ENCODE data around the gene CDKN1C. TPM values are rescaled to one million over a fixed set of nuclear protein-coding genes. Genes with fewer than 3 reads are reported as not detected.

The CDKN1C gene
- polyA plus RNA-seq, 1 of the 3 experiments (the other 2 are of a cell fraction) = 1.6 TPM

DNA sequence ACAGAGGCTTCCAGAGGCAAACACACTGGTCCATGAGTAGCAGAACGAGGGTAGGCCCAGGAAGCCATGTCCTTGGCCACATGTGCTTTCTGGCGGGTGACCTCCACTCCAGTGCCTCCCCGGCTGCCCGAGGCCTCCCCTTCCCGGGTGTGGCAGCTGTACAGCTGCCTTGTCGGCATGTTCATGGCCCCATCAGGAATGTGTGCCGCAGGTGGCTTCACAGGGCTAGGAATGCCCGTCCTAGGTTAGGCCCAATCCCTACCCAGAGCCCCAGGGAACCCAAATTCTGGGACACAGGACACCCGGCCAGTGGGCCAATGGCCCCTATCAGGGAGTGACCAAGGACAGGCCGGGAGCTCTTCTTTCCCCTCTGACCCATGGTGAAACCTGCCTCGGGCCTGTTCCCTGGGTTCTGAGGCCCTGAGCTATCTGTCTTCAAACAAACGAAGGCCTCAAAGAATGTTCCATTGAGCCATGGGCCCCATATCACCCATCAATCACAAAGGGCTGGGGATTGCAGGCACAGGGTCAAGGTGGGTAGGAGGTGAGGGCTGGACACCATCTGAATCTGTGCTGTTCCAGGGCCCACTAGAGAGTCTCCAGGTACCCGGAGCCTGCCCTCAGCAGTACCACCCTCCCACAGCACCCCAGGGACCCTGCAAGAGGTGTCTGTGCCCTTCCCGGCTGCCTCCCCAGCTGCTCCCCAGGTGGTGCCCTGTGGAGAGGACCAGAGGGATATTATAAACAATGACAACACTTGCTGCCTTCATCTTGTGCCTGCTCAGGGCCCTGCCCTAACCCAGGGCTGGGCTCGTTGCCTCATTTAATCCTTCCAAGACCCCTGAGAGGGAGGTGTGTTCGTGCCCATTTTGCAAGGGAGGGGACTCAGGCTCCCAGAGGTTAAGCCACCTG lies 4.0 kb upstream of the CDKN1C start:
- TF ChIP-seq, protein P1, sequence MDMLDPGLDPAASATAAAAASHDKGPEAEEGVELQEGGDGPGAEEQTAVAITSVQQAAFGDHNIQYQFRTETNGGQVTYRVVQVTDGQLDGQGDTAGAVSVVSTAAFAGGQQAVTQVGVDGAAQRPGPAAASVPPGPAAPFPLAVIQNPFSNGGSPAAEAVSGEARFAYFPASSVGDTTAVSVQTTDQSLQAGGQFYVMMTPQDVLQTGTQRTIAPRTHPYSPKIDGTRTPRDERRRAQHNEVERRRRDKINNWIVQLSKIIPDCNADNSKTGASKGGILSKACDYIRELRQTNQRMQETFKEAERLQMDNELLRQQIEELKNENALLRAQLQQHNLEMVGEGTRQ (IDR thresholded peaks at IDR 0.05; ENCODE audit: borderline replicate concordance, low read depth, low read length) = no peak
- TF ChIP-seq JUND (IDR thresholded peaks at IDR 0.05) = no peak
- H3K9me3 ChIP-seq = no peaks in the 10 kb centered on the region
- no peaks in the 10 kb centered on the region for H3K27me3 ChIP-seq (ENCODE audit: insufficient read depth)
- peaks cover 7% of the 10 kb centered on the region for H3F3A ChIP-seq (replicated peaks; ENCODE audit: insufficient read depth)
- peaks cover 3 to 25% of the 10 kb centered on the region in 2 experiments; a peak in 1 of 4 replicates for H3K4me1 ChIP-seq (ENCODE audit: control insufficient read depth in 1 of 2, insufficient read depth in 2 of 2, low read depth in 1 of 2, low read length in 1 of 2)
- 82% methylated on average over 9 of the region's 16 CpGs for WGBS (ENCODE audit: low lambda C conversion rate)
- H3K79me2 ChIP-seq (ENCODE audit: insufficient read depth) = no peaks in the 10 kb centered on the region
- H3K27ac ChIP-seq (ENCODE audit: low read depth in 2 of 2, low read length in 1 of 2) = no peak overlapping the region
- no peak overlapping the region for H3K9ac ChIP-seq
- H3K36me3 ChIP-seq (replicated peaks in 1 of 2; ENCODE audit: control insufficient read depth in 1 of 2, insufficient read depth in 2 of 2, low read length in 1 of 2) = no peaks in the 10 kb centered on the region
- DNase-seq = no peak
- no peaks in the 10 kb centered on the region for H3K9me2 ChIP-seq
- H4K20me1 ChIP-seq (ENCODE audit: insufficient read depth) = no peaks in the 10 kb centered on the region
- ChIA-PET CTCF (interaction anchor here (0.6 to 16.8 kb wide), 29 partner anchors 9 to 505 kb away, joined by 3 to 1016 read pairs (median 4); partner anchors contain the start of genes PHLDA2 and TSSC4), POLR2A (interaction anchor here (2.4 kb wide), 1 partner anchor 357 kb away, joined by 14 read pairs; no protein-coding TSS in a partner anchor)
- H3K4me2 ChIP-seq = no peak overlapping the region
- no peak overlapping the region for H3K4me3 ChIP-seq (ENCODE audit: low read depth in 2 of 2, low read length in 1 of 2)
- H2AFZ ChIP-seq (ENCODE audit: low read depth) = no peak overlapping the region

DNA sequence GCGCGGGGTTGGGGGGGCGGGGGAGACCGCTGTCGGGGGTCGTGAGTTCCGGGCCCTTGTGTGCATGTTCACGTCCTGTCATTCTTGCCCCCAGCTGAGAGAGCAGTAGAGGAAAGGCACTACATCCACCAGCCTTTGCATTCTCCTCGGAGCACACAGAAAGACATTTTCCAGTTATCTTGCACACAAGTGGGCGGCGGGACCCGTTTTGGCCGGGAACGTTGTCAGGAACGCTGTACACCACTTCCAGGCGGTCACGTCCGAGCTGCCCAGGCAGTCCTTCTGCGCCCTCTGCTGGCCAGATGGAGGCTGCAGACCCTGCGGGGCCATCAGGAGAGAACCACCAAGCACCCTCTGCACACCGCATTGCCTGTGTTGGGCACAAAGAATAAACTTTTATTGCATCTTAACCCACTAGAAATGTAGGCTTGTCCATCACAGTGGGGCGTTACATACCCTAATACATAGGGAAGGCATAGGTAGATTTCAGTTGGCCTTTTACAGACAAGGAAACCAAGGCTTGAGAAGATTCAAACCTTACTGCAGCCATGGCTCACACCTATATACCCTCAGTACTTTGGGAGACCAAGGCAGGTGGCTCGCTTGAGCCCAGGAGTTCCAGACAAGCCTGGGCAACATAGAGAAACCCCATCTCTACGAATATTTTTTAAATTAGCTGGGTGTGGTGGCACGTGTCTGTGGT lies 2.8 kb upstream of the CDKN1C start:
- Histone ChIP-seq H3K27ac (ENCODE audit: low read depth in 2 of 2, low read length in 1 of 2) (no peak overlapping the region), H3K36me3 (replicated peaks in 1 of 2; ENCODE audit: control insufficient read depth in 1 of 2, insufficient read depth in 2 of 2, low read length in 1 of 2) (no peaks in the 10 kb centered on the region), H3K9me3 (no peaks in the 10 kb centered on the region), H3K4me3 (ENCODE audit: low read depth in 2 of 2, low read length in 1 of 2) (peak overlapping the region in 1 of 2 experiments; percentile 47; a peak in 1 of 4 replicates), H2AFZ (ENCODE audit: low read depth) (no peak overlapping the region), H3K27me3 (ENCODE audit: insufficient read depth) (no peaks in the 10 kb centered on the region), H3F3A (replicated peaks; ENCODE audit: insufficient read depth) (peaks cover 7% of the 10 kb centered on the region), H3K79me2 (ENCODE audit: insufficient read depth) (no peaks in the 10 kb centered on the region), H3K9me2 (no peaks in the 10 kb centered on the region), H3K9ac (no peak overlapping the region), H4K20me1 (ENCODE audit: insufficient read depth) (no peaks in the 10 kb centered on the region), H3K4me1 (ENCODE audit: control insufficient read depth in 1 of 2, insufficient read depth in 2 of 2, low read depth in 1 of 2, low read length in 1 of 2) (peaks cover 3 to 25% of the 10 kb centered on the region in 2 experiments; a peak in 1 of 4 replicates), H3K4me2 (no peak overlapping the region)
- POLR2A ChIA-PET = interaction anchor here (2.4 kb wide), 1 partner anchor 356 kb away, joined by 14 read pairs; no protein-coding TSS in a partner anchor
- whole genome bisulfite sequencing (ENCODE audit: low lambda C conversion rate) = 40% methylated on average over 23 of the region's 25 CpGs
- TF ChIP-seq GATA2 (CRISPR knock-in tag; IDR thresholded peaks at IDR 0.05) (no peak), TCF12 (IDR thresholded peaks at IDR 0.05) (no peak), TEAD4 (IDR thresholded peaks at IDR 0.05; ENCODE audit: borderline replicate concordance, insufficient read depth) (no peak), RXRA (IDR thresholded peaks at IDR 0.05; ENCODE audit: borderline replicate concordance, low read depth) (no peak), RCOR1 (IDR thresholded peaks at IDR 0.05; ENCODE audit: low read length) (peak; percentile 47; the same call in 1 of the 2 replicates), CHD2 (IDR thresholded peaks at IDR 0.05; ENCODE audit: low read length, partially characterized antibody) (peak; percentile 68), SMC3 (IDR thresholded peaks at IDR 0.05; ENCODE audit: low read depth, low read length) (peak; percentile 99), RAD21 (IDR thresholded peaks at IDR 0.05; ENCODE audit: low read length) (peak; percentile 99), RFX5 (IDR thresholded peaks at IDR 0.05; ENCODE audit: low read length) (no peak), FOXM1 (IDR thresholded peaks at IDR 0.05; ENCODE audit: low read depth) (no peak), TAF1 (IDR thresholded peaks at IDR 0.05; ENCODE audit: borderline replicate concordance, low read depth, low read length) (no peak)
- TF ChIP-seq, protein P2, sequence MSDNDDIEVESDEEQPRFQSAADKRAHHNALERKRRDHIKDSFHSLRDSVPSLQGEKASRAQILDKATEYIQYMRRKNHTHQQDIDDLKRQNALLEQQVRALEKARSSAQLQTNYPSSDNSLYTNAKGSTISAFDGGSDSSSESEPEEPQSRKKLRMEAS (IDR thresholded peaks at IDR 0.05; ENCODE audit: low read depth) = no peak
- TF ChIP-seq, protein P3, sequence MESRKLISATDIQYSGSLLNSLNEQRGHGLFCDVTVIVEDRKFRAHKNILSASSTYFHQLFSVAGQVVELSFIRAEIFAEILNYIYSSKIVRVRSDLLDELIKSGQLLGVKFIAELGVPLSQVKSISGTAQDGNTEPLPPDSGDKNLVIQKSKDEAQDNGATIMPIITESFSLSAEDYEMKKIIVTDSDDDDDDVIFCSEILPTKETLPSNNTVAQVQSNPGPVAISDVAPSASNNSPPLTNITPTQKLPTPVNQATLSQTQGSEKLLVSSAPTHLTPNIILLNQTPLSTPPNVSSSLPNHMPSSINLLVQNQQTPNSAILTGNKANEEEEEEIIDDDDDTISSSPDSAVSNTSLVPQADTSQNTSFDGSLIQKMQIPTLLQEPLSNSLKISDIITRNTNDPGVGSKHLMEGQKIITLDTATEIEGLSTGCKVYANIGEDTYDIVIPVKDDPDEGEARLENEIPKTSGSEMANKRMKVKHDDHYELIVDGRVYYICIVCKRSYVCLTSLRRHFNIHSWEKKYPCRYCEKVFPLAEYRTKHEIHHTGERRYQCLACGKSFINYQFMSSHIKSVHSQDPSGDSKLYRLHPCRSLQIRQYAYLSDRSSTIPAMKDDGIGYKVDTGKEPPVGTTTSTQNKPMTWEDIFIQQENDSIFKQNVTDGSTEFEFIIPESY (IDR thresholded peaks at IDR 0.05; ENCODE audit: borderline replicate concordance, low read depth) = no peak
- TF ChIP-seq, protein P4, sequence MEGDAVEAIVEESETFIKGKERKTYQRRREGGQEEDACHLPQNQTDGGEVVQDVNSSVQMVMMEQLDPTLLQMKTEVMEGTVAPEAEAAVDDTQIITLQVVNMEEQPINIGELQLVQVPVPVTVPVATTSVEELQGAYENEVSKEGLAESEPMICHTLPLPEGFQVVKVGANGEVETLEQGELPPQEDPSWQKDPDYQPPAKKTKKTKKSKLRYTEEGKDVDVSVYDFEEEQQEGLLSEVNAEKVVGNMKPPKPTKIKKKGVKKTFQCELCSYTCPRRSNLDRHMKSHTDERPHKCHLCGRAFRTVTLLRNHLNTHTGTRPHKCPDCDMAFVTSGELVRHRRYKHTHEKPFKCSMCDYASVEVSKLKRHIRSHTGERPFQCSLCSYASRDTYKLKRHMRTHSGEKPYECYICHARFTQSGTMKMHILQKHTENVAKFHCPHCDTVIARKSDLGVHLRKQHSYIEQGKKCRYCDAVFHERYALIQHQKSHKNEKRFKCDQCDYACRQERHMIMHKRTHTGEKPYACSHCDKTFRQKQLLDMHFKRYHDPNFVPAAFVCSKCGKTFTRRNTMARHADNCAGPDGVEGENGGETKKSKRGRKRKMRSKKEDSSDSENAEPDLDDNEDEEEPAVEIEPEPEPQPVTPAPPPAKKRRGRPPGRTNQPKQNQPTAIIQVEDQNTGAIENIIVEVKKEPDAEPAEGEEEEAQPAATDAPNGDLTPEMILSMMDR (IDR thresholded peaks at IDR 0.05) = peak; percentile 97
- TF ChIP-seq, protein P5, sequence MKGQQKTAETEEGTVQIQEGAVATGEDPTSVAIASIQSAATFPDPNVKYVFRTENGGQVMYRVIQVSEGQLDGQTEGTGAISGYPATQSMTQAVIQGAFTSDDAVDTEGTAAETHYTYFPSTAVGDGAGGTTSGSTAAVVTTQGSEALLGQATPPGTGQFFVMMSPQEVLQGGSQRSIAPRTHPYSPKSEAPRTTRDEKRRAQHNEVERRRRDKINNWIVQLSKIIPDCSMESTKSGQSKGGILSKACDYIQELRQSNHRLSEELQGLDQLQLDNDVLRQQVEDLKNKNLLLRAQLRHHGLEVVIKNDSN (IDR thresholded peaks at IDR 0.05; ENCODE audit: borderline replicate concordance, low read depth) = no peak
- peak; percentile 86 for DNase-seq
- CTCF ChIA-PET = interaction anchor here (0.6 to 16.8 kb wide), 52 partner anchors 10 to 691 kb away, joined by 3 to 1016 read pairs (median 4); partner anchors contain the start of gene TSSC4

Data from SK-N-SH (cell line).